Loucy (cell line): Measurements from ENCODE around the gene CFAP69.

Experiments
- H2AFZ ChIP-seq: fragments of 200-600 bp; sonication (generic); 2 replicates; pipeline ENCODE4 v1.6.0; 2016; ENCODE audit warnings: antibody characterized with exemption, mild to moderate bottlenecking, low read length, moderate library complexity
- H3F3A ChIP-seq: fragments of 200-600 bp; 2 replicates; pipeline ENCODE4 v1.6.0; 2016; ENCODE audit warnings: antibody characterized with exemption, low read depth, mild to moderate bottlenecking
- H3K27me3 ChIP-seq: fragments of 200-600 bp; sonication (generic); 2 replicates; pipeline ENCODE4 v1.6.1; 2014; ENCODE audit warnings: low read length, mild to moderate bottlenecking; ENCODE audit not compliant: insufficient read depth, poor library complexity, severe bottlenecking
- H3K36me3 ChIP-seq: fragments of 200-600 bp; sonication (generic); 2 replicates; pipeline ENCODE4 v1.6.1; 2016; ENCODE audit warnings: low read length; ENCODE audit not compliant: insufficient read depth
- H3K4me1 ChIP-seq: fragments of 200-600 bp; sonication (generic); 2 replicates; pipeline ENCODE4 v1.5.1; 2014; ENCODE audit warnings: low read length, mild to moderate bottlenecking; ENCODE audit not compliant: insufficient read depth, poor library complexity, severe bottlenecking
- H3K4me2 ChIP-seq: fragments of 200-600 bp; sonication (generic); 2 replicates; pipeline ENCODE4 v1.6.0; 2014; ENCODE audit warnings: antibody characterized with exemption, low read length, low read depth, mild to moderate bottlenecking; ENCODE audit not compliant: poor library complexity, severe bottlenecking
- H3K4me3 ChIP-seq: fragments of 200-600 bp; sonication (generic); 2 replicates; pipeline ENCODE4 v1.5.1; 2014; ENCODE audit warnings: low read length, mild to moderate bottlenecking, mixed read lengths; ENCODE audit not compliant: poor library complexity, severe bottlenecking
- H3K79me2 ChIP-seq: fragments of 200-600 bp; sonication (generic); 2 replicates; pipeline ENCODE4 v1.6.1; 2014; ENCODE audit warnings: low read length; ENCODE audit not compliant: insufficient read depth
- H3K9ac ChIP-seq: fragments of 200-600 bp; sonication (generic); 2 replicates; pipeline ENCODE4 v1.6.0; 2014; ENCODE audit warnings: mild to moderate bottlenecking, low read depth, low read length, moderate library complexity; ENCODE audit not compliant: poor library complexity, severe bottlenecking
- H3K9me2 ChIP-seq: fragments of 200-600 bp; sonication (generic); replicated peaks from 2 replicates; pipeline ENCODE4 v1.6.1; 2016; ENCODE audit warnings: low read depth, low read length, mixed read lengths
- H3K9me3 ChIP-seq: fragments of 200-600 bp; sonication (generic); 2 replicates; pipeline ENCODE4 v1.6.1; 2014; ENCODE audit warnings: mild to moderate bottlenecking, antibody characterized with exemption, low read length, low read depth; ENCODE audit not compliant: insufficient read depth
- H4K20me1 ChIP-seq: fragments of 200-600 bp; sonication (generic); 2 replicates; pipeline ENCODE4 v1.6.0; 2014; ENCODE audit warnings: antibody characterized with exemption, low read length, mild to moderate bottlenecking; ENCODE audit not compliant: insufficient read depth, poor library complexity, severe bottlenecking
- CTCF ChIP-seq: fragments of 200-600 bp; sonication (generic); conservative IDR thresholded peaks from 2 replicates; pipeline ENCODE4 v1.5.1; 2014; ENCODE audit warnings: mild to moderate bottlenecking, antibody characterized with exemption, low read length
- EZH2phosphoT487 ChIP-seq: fragments of 200-600 bp; IDR thresholded peaks from 2 replicates; pipeline ENCODE4 v1.6.1; 2018; ENCODE audit warnings: antibody characterized with exemption, mild to moderate bottlenecking, moderate library complexity, borderline replicate concordance

The CFAP69 gene

GRCh38 chr7:90267263-90267858 lies 22.4 kb downstream of the CFAP69 start:
- H3K9ac ChIP-seq = no peak overlapping the region
- no peaks in the 10 kb centered on the region for H3K9me3 ChIP-seq
- H3K4me2 ChIP-seq = no peak overlapping the region
- no peaks in the 10 kb centered on the region for H3F3A ChIP-seq
- H3K27me3 ChIP-seq = no peaks in the 10 kb centered on the region
- H3K79me2 ChIP-seq = no peaks in the 10 kb centered on the region
- H3K36me3 ChIP-seq = no peaks in the 10 kb centered on the region
- TF ChIP-seq CTCF (no peak), EZH2phosphoT487 (no peak)
- H3K9me2 ChIP-seq = no peaks in the 10 kb centered on the region
- no peaks in the 10 kb centered on the region for H3K4me1 ChIP-seq
- H2AFZ ChIP-seq = no peak overlapping the region
- H3K4me3 ChIP-seq = no peak overlapping the region
- H4K20me1 ChIP-seq = no peaks in the 10 kb centered on the region

- Histone ChIP-seq H3K9ac (no peak overlapping the region), H3K36me3 (no peaks in the 10 kb centered on the region), H3F3A (no peaks in the 10 kb centered on the region), H2AFZ (no peak overlapping the region), H3K27me3 (no peaks in the 10 kb centered on the region), H3K4me2 (no peak overlapping the region), H3K79me2 (no peaks in the 10 kb centered on the region), H4K20me1 (no peaks in the 10 kb centered on the region), H3K9me2 (no peaks in the 10 kb centered on the region), H3K9me3 (no peaks in the 10 kb centered on the region), H3K4me3 (no peak overlapping the region), H3K4me1 (no peaks in the 10 kb centered on the region)
- TF ChIP-seq CTCF (no peak), EZH2phosphoT487 (no peak)
Observed at GRCh38 chr7:90269163-90269562, 24.2 kb downstream of the CFAP69 start.

- no peaks in the 10 kb centered on the region for H3K9me3 ChIP-seq
- no peaks in the 10 kb centered on the region for H3F3A ChIP-seq
- TF ChIP-seq CTCF = no peak
- no peak for TF ChIP-seq EZH2phosphoT487
- H2AFZ ChIP-seq = no peak overlapping the region
- H3K27me3 ChIP-seq = no peaks in the 10 kb centered on the region
- no peaks in the 10 kb centered on the region for H3K9me2 ChIP-seq
- no peak overlapping the region for H3K9ac ChIP-seq
- no peaks in the 10 kb centered on the region for H3K79me2 ChIP-seq
- no peaks in the 10 kb centered on the region for H3K4me1 ChIP-seq
- H3K36me3 ChIP-seq = no peaks in the 10 kb centered on the region
- H3K4me2 ChIP-seq = no peak overlapping the region
- no peak overlapping the region for H3K4me3 ChIP-seq
- no peaks in the 10 kb centered on the region for H4K20me1 ChIP-seq
Observed at GRCh38 chr7:90270431-90271178, 25.6 kb downstream of the CFAP69 start.
